ENCODE results near the gene P3H4. TPM values are rescaled to one million over a fixed set of nuclear protein-coding genes. Genes with fewer than 3 reads are reported as not detected.

P3H4 gene
- total RNA-seq, 2 experiments from 2014 or later = 2.2 TPM; not detected in 1

- Histone ChIP-seq H2AFZ (ENCODE audit: low read length) (no peak overlapping the region), H3K79me2 (ENCODE audit: insufficient read depth, low read depth, low read length) (no peaks in the 10 kb centered on the region), H3K4me1 (ENCODE audit: insufficient read depth, low read length, poor library complexity, severe bottlenecking) (peaks cover 9% of the 10 kb centered on the region), H3K4me2 (ENCODE audit: low read length) (no peak overlapping the region), H3K4me3 (ENCODE audit: low read depth, low read length, poor library complexity, severe bottlenecking) (no peak overlapping the region), H3K27ac (ENCODE audit: low read depth, low read length, poor library complexity, severe bottlenecking) (no peak overlapping the region), H4K20me1 (ENCODE audit: insufficient read depth, low read length) (no peaks in the 10 kb centered on the region), H3K36me3 (ENCODE audit: insufficient read depth, low read length) (no peaks in the 10 kb centered on the region), H3K9me2 (ENCODE audit: insufficient read depth, low read length) (no peaks in the 10 kb centered on the region), H3K9me3 (ENCODE audit: low read length) (no peaks in the 10 kb centered on the region)
- no peak for TF ChIP-seq EZH2phosphoT487 (IDR thresholded peaks at IDR 0.05; ENCODE audit: borderline replicate concordance, low read depth, low read length)
- TF ChIP-seq, protein P1, sequence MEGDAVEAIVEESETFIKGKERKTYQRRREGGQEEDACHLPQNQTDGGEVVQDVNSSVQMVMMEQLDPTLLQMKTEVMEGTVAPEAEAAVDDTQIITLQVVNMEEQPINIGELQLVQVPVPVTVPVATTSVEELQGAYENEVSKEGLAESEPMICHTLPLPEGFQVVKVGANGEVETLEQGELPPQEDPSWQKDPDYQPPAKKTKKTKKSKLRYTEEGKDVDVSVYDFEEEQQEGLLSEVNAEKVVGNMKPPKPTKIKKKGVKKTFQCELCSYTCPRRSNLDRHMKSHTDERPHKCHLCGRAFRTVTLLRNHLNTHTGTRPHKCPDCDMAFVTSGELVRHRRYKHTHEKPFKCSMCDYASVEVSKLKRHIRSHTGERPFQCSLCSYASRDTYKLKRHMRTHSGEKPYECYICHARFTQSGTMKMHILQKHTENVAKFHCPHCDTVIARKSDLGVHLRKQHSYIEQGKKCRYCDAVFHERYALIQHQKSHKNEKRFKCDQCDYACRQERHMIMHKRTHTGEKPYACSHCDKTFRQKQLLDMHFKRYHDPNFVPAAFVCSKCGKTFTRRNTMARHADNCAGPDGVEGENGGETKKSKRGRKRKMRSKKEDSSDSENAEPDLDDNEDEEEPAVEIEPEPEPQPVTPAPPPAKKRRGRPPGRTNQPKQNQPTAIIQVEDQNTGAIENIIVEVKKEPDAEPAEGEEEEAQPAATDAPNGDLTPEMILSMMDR (conservative IDR thresholded peaks at IDR 0.05; ENCODE audit: low read length) = no peak
- DNase-seq (ENCODE audit: low spot score) = no peak
- POLR2A ChIA-PET = no interaction called here
- intact Hi-C loops (cut with micrococcal nuclease; ENCODE audit: unreplicated experiment) = no loop called here
- CTCF ChIA-PET (ENCODE audit: unreplicated experiment) = no interaction called here
- BruUV-seq (replicated peaks) = no TSS peak
Measured at GRCh38 chr17:41814195-41814594, 2.4 kb upstream of the P3H4 start.

- Histone ChIP-seq H3K4me1 (ENCODE audit: insufficient read depth, low read length, poor library complexity, severe bottlenecking) (peaks cover 9% of the 10 kb centered on the region), H3K4me2 (ENCODE audit: low read length) (no peak overlapping the region), H3K4me3 (ENCODE audit: low read depth, low read length, poor library complexity, severe bottlenecking) (no peak overlapping the region), H4K20me1 (ENCODE audit: insufficient read depth, low read length) (no peaks in the 10 kb centered on the region), H3K36me3 (ENCODE audit: insufficient read depth, low read length) (no peaks in the 10 kb centered on the region), H3K27ac (ENCODE audit: low read depth, low read length, poor library complexity, severe bottlenecking) (no peak overlapping the region), H3K9me2 (ENCODE audit: insufficient read depth, low read length) (no peaks in the 10 kb centered on the region), H3K9me3 (ENCODE audit: low read length) (no peaks in the 10 kb centered on the region), H3K79me2 (ENCODE audit: insufficient read depth, low read depth, low read length) (no peaks in the 10 kb centered on the region), H2AFZ (ENCODE audit: low read length) (no peak overlapping the region)
- no TSS peak for BruUV-seq (replicated peaks)
- POLR2A ChIA-PET = no interaction called here
- no peak for DNase-seq (ENCODE audit: low spot score)
- intact Hi-C loops (cut with micrococcal nuclease; ENCODE audit: unreplicated experiment) = no loop called here
- CTCF ChIA-PET (ENCODE audit: unreplicated experiment) = no interaction called here
- TF ChIP-seq EZH2phosphoT487 (IDR thresholded peaks at IDR 0.05; ENCODE audit: borderline replicate concordance, low read depth, low read length) = no peak
- TF ChIP-seq, protein P1 (conservative IDR thresholded peaks at IDR 0.05; ENCODE audit: low read length) = no peak
Measured at GRCh38 chr17:41813699-41814124, 2.0 kb upstream of the P3H4 start.

- intact Hi-C loops (cut with micrococcal nuclease; ENCODE audit: unreplicated experiment) = no loop called here
- ChIA-PET POLR2A (no interaction called here), CTCF (ENCODE audit: unreplicated experiment) (no interaction called here)
- no peak for TF ChIP-seq EZH2phosphoT487 (IDR thresholded peaks at IDR 0.05; ENCODE audit: borderline replicate concordance, low read depth, low read length)
- TF ChIP-seq, protein P1 (conservative IDR thresholded peaks at IDR 0.05; ENCODE audit: low read length) = no peak
- Histone ChIP-seq H3K27ac (ENCODE audit: low read depth, low read length, poor library complexity, severe bottlenecking) (no peak overlapping the region), H3K79me2 (ENCODE audit: insufficient read depth, low read depth, low read length) (no peaks in the 10 kb centered on the region), H3K9me3 (ENCODE audit: low read length) (no peaks in the 10 kb centered on the region), H3K36me3 (ENCODE audit: insufficient read depth, low read length) (no peaks in the 10 kb centered on the region), H3K4me2 (ENCODE audit: low read length) (no peak overlapping the region), H3K4me3 (ENCODE audit: low read depth, low read length, poor library complexity, severe bottlenecking) (no peak overlapping the region), H3K4me1 (ENCODE audit: insufficient read depth, low read length, poor library complexity, severe bottlenecking) (peaks cover 9% of the 10 kb centered on the region), H2AFZ (ENCODE audit: low read length) (no peak overlapping the region), H4K20me1 (ENCODE audit: insufficient read depth, low read length) (no peaks in the 10 kb centered on the region), H3K9me2 (ENCODE audit: insufficient read depth, low read length) (no peaks in the 10 kb centered on the region)
- DNase-seq (ENCODE audit: low spot score) = no peak
- no TSS peak for BruUV-seq (replicated peaks)
Measured at GRCh38 chr17:41813152-41813680, 1.5 kb upstream of the P3H4 start.

Measured in OCI-LY7 (cell line).